ENCODE results near the gene ALDH1L1. TPM values are rescaled to one million over a fixed set of nuclear protein-coding genes. Genes with fewer than 3 reads are reported as not detected.

Gene ALDH1L1
- total RNA-seq, 1 donor from 2014 or later, result 3.3 TPM

DNA sequence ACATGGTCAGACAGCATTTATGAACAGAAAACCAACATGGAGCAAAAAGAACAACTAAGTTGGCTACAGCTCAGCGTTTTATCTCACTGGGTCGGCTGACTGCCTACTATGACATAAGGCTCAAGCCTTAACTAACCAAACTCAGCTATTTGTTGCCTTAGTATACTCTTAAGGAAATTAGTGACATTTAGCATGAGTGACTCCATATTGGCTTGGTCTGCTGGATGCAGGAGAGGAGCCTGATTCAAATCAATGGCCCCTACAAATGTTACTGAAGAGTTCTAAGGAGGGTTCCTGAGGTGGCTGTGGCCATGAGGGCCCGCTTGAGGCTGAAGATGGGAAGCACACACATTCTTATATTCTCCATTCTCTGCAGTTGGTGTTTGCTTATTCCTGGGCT is 20.1 kb upstream of the ALDH1L1 start:
- Histone ChIP-seq H3K4me3 (no peak overlapping the region), H3K27ac (no peak overlapping the region), H3K9me3 (no peaks in the 10 kb centered on the region), H3K4me1 (no peaks in the 10 kb centered on the region), H3K36me3 (no peaks in the 10 kb centered on the region), H3K27me3 (no peaks in the 10 kb centered on the region)
- TF ChIP-seq, protein P1, sequence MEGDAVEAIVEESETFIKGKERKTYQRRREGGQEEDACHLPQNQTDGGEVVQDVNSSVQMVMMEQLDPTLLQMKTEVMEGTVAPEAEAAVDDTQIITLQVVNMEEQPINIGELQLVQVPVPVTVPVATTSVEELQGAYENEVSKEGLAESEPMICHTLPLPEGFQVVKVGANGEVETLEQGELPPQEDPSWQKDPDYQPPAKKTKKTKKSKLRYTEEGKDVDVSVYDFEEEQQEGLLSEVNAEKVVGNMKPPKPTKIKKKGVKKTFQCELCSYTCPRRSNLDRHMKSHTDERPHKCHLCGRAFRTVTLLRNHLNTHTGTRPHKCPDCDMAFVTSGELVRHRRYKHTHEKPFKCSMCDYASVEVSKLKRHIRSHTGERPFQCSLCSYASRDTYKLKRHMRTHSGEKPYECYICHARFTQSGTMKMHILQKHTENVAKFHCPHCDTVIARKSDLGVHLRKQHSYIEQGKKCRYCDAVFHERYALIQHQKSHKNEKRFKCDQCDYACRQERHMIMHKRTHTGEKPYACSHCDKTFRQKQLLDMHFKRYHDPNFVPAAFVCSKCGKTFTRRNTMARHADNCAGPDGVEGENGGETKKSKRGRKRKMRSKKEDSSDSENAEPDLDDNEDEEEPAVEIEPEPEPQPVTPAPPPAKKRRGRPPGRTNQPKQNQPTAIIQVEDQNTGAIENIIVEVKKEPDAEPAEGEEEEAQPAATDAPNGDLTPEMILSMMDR (IDR thresholded peaks at IDR 0.05), result no peak
- intact Hi-C loops (cut with DNase I), result no loop called here
- DNase-seq (no peak), ATAC-seq (no peak)

DNA sequence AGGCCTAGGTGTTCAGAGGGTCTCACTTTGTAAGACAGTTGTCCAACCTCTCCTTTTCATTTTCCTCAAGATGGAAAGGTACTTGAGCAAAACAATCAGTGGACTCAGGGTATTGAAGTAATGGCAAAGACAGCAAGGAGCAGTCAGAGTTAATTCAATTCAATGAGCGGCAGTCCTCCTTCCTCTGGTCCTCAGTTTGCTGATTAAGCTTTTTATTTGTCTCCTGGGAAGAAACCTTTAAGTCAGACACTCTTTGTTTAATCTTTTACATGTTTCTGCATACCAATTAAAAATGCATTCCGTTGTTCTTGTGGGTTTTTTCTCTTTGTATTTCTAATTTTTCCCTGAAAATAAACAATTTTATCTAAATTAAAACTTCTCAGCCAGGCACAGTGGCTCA is 18.9 kb upstream of the ALDH1L1 start:
- Histone ChIP-seq H3K9me3 (no peaks in the 10 kb centered on the region), H3K27ac (no peak overlapping the region), H3K4me1 (no peaks in the 10 kb centered on the region), H3K4me3 (no peak overlapping the region), H3K27me3 (no peaks in the 10 kb centered on the region), H3K36me3 (no peaks in the 10 kb centered on the region)
- ATAC-seq, result no peak
- no peak for DNase-seq
- intact Hi-C loops (cut with DNase I), result no loop called here
- TF ChIP-seq, protein P1 (IDR thresholded peaks at IDR 0.05), result no peak

DNA sequence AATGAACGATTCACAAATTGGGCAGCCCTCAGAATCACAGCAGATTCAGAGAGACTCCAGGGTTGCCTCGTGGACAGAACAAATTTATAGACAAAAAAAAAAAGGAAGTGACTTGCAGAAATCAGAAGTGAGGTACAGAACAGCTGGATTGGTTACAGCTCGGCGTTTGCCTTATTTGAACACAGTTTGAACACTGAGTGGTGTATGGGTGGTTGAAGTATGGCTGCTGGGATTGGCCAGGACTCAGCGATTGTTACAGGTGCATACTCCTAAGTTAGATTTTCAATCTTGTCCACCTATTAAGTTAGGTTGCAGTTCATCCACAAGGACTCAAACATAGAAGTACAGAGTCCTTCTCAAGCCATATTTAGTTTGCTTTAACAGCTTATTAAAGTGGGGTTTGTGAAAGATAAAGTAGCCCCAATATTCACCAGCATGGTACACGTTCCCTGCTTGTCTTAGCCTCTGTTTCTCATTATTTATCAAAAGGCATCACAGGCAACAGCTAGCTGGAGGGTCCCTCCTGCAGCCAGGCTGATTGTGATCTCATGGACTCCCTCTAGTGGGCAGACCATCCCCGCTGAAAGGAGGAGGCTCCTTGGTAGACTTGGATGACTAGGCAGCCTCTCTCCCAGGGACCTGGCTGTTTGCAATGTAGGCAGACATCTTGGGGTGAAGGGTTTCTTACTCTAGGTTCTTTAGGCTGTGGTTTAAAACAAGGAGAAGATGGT is 17.6 kb upstream of the ALDH1L1 start:
- no peak overlapping the region for H3K4me3 ChIP-seq
- DNase-seq, result no peak
- H3K9me3 ChIP-seq, result no peaks in the 10 kb centered on the region
- no peaks in the 10 kb centered on the region for H3K4me1 ChIP-seq
- TF ChIP-seq, protein P1 (IDR thresholded peaks at IDR 0.05), result peak; percentile 76
- ATAC-seq, result peak; percentile 95
- intact Hi-C loops (cut with DNase I), result no loop called here
- no peaks in the 10 kb centered on the region for H3K27me3 ChIP-seq
- no peak overlapping the region for H3K27ac ChIP-seq
- H3K36me3 ChIP-seq, result no peaks in the 10 kb centered on the region

DNA sequence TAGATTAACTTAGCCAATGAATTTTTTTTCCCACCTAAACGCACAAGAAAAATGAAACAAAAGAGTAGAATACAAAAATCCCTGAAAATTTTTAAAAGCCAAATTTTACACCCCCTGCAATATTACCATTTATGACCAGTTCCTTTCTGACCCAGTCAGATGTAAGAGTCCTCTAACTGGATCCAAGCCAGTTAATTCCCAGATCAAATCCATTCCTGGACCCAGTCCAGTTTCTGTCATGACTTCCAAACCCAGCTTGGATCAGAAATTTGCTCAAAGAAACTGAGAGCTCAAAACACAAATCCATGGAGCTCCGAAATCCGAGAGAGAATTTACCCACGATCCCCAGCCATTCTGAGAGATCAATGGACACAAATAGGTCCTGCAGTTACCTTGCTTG is 17.0 kb upstream of the ALDH1L1 start:
- TF ChIP-seq, protein P1 (IDR thresholded peaks at IDR 0.05), result no peak
- intact Hi-C loops (cut with DNase I), result no loop called here
- H3K4me3 ChIP-seq, result no peak overlapping the region
- H3K27me3 ChIP-seq, result no peaks in the 10 kb centered on the region
- H3K27ac ChIP-seq, result no peak overlapping the region
- no peak for ATAC-seq
- H3K4me1 ChIP-seq, result no peaks in the 10 kb centered on the region
- H3K9me3 ChIP-seq, result no peaks in the 10 kb centered on the region
- no peak for DNase-seq
- H3K36me3 ChIP-seq, result no peaks in the 10 kb centered on the region

DNA sequence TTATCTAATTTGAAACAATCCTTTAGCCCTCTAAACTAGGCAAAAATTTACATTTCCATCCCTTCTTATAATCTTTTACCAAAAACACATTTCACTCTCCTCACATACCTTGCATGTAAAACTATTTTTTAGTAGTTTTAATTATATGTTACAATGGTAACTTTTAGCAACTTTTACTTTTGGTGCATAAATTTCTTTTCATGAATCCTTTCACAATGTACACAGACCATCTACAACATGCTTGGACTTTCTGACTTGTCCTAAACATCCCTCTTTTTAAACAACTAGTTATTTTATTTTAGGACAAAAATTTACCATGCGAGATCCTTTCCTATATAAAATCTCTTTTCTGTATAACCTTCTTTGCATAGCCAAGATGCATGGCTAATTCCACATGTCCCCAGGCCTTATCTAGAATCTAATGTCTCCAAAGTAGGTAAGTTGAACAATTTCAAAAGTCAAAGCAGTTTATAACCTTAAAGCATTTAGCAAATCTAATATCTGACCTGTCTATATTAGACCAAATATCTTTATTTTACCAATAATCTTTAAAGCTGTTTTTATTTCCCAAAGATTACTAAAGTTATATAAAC is 14.4 kb upstream of the ALDH1L1 start:
- intact Hi-C loops (cut with DNase I), result no loop called here
- TF ChIP-seq, protein P1 (IDR thresholded peaks at IDR 0.05), result no peak
- Histone ChIP-seq H3K4me1 (no peaks in the 10 kb centered on the region), H3K9me3 (no peaks in the 10 kb centered on the region), H3K27ac (no peak overlapping the region), H3K36me3 (no peaks in the 10 kb centered on the region), H3K4me3 (no peak overlapping the region), H3K27me3 (no peaks in the 10 kb centered on the region)
- no peak for ATAC-seq
- DNase-seq, result no peak
